Stimulated activated memory B cell treated with anti-CD40 and anti-IgM and Interleukin-4, amounts not matched to agents 10 μg/mL and 1 μg/mL and 100 μg/mL, for 72 hours (primary cell): ENCODE results near the gene SLC39A7.
A peak's percentile ranks its signal among the peaks of the same experiment; 100 is the strongest.

ENCODE experiments used
- ATAC-seq: fragments of 150-1000 bp; cut with Tn5 transposase; 2 replicates; pipeline ENCODE4 v1.10.0; 2021
- H3K27ac Mint-ChIP-seq: one replicate; pipeline ENCODE4 v1.8.0; 2022; ENCODE audit warnings: mild to moderate bottlenecking, mixed read lengths
- H3K27me3 Mint-ChIP-seq: one replicate; pipeline ENCODE4 v1.8.0; 2022; ENCODE audit warnings: mixed read lengths
- H3K36me3 Mint-ChIP-seq: one replicate; pipeline ENCODE4 v1.8.0; 2022; ENCODE audit warnings: mixed read lengths
- H3K4me1 Mint-ChIP-seq: one replicate; pipeline ENCODE4 v1.8.0; 2022; ENCODE audit warnings: mixed read lengths
- H3K4me3 Mint-ChIP-seq: one replicate; pipeline ENCODE4 v1.8.0; 2022; ENCODE audit warnings: mild to moderate bottlenecking, moderate library complexity, mixed read lengths
- H3K9me3 Mint-ChIP-seq: one replicate; pipeline ENCODE4 v1.8.0; 2022; ENCODE audit warnings: mixed read lengths

The SLC39A7 gene

DNA sequence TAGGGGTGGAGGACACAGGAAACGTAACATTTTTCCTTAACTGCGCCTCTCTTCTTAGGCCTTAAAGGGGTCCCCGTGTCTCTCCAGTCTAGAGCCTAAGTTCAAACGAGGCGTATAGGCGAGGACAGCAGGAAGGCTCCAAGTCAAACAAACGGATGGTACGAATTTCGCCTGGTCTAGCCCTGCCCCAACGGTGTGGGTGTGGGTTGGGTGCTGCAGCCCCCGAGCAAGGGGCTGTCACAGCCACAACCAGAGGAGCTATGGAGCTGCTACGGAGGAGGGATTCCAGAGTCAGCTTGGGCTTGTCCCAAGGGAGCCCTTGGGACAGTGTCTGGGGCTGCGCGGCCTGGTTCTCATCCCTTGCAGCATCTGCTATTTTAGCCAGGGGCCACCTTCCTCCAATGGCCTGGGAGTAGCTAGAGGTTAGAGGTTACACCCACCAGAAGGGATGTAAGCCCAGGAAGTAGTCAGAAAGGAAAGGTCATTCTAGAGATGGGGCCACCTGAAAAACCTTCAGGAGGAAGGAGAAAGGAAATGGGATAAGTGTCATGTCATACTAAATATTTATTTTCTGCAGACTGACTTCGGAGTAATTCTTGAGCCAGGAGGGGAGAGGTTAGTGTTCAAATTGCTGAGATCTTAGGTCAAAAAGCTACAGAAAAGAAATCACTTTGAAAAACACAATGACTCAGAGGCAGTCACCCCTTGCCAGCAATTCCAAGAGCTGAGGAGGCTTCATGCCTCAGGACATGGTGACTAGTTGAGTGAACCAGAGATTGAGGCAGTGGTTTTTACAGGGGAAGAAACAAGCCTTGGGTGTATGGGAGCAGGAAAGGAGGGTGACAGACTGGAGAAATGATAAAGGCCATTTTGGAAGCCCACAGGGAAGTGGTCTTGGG, 49.3 kb downstream of the SLC39A7 start:
- Mint-ChIP-seq H3K36me3 (peaks cover 32% of the 10 kb centered on the region), H3K27ac (peak overlapping the region; percentile 91), H3K27me3 (no peaks in the 10 kb centered on the region), H3K4me1 (peaks cover 40% of the 10 kb centered on the region), H3K4me3 (peak overlapping the region; percentile 82), H3K9me3 (no peaks in the 10 kb centered on the region)
- no peak for ATAC-seq

DNA sequence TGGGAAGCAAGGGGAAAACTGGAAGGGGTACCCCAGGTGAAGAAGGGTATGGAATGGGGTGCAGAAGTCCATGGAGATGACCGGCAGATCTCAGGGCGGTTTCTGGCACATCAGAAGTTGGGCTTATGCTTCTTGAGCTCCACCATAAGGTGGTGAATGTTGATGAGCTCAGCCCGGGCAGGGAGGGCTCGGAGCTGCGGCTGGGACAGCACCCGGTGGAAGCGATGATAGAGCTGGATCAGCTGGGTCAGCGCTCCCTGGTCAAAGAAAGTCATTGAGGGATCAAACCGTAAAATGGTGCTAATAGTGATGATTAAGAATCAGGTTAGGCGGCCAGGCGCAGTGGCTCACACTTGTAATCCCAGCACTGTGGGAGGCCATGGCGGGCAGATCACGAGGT, 50.1 kb downstream of the SLC39A7 start:
- Mint-ChIP-seq H3K9me3 (no peaks in the 10 kb centered on the region), H3K4me1 (peaks cover 40% of the 10 kb centered on the region), H3K36me3 (peaks cover 34% of the 10 kb centered on the region), H3K27ac (peak overlapping the region; percentile 91), H3K27me3 (no peaks in the 10 kb centered on the region), H3K4me3 (no peak overlapping the region)
- no peak for ATAC-seq

- ATAC-seq, result no peak
- Mint-ChIP-seq H3K27ac (peak overlapping the region; percentile 4), H3K4me1 (peaks cover 40% of the 10 kb centered on the region), H3K9me3 (no peaks in the 10 kb centered on the region), H3K27me3 (no peaks in the 10 kb centered on the region), H3K4me3 (no peak overlapping the region), H3K36me3 (peaks cover 37% of the 10 kb centered on the region)
These were observed 50.8 kb downstream of the SLC39A7 start for GRCh38 chr6:33251395-33252012.

DNA sequence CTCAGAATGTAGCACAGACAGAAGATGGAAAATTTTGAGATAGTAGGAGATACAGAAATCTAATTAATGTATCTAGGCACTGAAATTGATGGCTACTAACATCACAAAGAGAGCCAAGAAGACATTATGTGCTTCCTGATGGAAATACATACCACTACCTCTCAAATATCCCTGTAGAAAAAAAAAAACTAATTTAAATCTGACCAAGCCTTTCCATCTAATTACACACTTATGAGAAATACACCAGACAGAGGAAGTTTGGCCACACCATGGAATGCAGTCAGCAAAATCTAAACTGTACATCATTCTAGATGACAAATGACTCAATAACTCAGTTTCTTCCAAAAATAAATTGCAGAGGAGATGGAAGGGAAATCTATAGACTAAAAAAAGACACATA, 52.1 kb downstream of the SLC39A7 start:
- Mint-ChIP-seq H3K9me3 (no peaks in the 10 kb centered on the region), H3K27ac (no peak overlapping the region), H3K4me1 (peaks cover 39% of the 10 kb centered on the region), H3K36me3 (peaks cover 41% of the 10 kb centered on the region), H3K27me3 (no peaks in the 10 kb centered on the region), H3K4me3 (no peak overlapping the region)
- ATAC-seq, result no peak
